ENCODE measurements around the gene FZD2. TPM values are rescaled to one million over a fixed set of nuclear protein-coding genes. Genes with fewer than 3 reads are reported as not detected.

Gene FZD2
- total and polyA plus RNA-seq, 9 of the 15 experiments (the other 6 are each of a cell fraction or from before 2014, with no cell fraction given), result 0.03 to 4.5 (median 1.1) TPM; not detected in 1

- TF ChIP-seq ESRRA (IDR thresholded peaks at IDR 0.05; ENCODE audit: borderline replicate concordance, low read depth), result no peak
- peak; percentile 68 for TF ChIP-seq ZNF316 (IDR thresholded peaks at IDR 0.05)
- TF ChIP-seq THRA (IDR thresholded peaks at IDR 0.05), result no peak
- TF ChIP-seq, protein P1, sequence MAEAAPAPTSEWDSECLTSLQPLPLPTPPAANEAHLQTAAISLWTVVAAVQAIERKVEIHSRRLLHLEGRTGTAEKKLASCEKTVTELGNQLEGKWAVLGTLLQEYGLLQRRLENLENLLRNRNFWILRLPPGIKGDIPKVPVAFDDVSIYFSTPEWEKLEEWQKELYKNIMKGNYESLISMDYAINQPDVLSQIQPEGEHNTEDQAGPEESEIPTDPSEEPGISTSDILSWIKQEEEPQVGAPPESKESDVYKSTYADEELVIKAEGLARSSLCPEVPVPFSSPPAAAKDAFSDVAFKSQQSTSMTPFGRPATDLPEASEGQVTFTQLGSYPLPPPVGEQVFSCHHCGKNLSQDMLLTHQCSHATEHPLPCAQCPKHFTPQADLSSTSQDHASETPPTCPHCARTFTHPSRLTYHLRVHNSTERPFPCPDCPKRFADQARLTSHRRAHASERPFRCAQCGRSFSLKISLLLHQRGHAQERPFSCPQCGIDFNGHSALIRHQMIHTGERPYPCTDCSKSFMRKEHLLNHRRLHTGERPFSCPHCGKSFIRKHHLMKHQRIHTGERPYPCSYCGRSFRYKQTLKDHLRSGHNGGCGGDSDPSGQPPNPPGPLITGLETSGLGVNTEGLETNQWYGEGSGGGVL (CRISPR knock-in tag; IDR thresholded peaks at IDR 0.05), result no peak
- TF ChIP-seq, protein P2, sequence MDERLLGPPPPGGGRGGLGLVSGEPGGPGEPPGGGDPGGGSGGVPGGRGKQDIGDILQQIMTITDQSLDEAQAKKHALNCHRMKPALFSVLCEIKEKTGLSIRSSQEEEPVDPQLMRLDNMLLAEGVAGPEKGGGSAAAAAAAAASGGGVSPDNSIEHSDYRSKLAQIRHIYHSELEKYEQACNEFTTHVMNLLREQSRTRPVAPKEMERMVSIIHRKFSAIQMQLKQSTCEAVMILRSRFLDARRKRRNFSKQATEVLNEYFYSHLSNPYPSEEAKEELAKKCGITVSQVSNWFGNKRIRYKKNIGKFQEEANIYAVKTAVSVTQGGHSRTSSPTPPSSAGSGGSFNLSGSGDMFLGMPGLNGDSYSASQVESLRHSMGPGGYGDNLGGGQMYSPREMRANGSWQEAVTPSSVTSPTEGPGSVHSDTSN (CRISPR knock-in tag; IDR thresholded peaks at IDR 0.05; ENCODE audit: low read depth), result no peak
- TF ChIP-seq, protein P2 (tag; conservative IDR thresholded peaks at IDR 0.05; ENCODE audit: low read depth), result no peak
- TF ChIP-seq SP1 (CRISPR knock-in tag; IDR thresholded peaks at IDR 0.05), result no peak
- TF ChIP-seq THRAP3 (IDR thresholded peaks at IDR 0.05; ENCODE audit: borderline replicate concordance), result no peak
- no peak for TF ChIP-seq PRMT5 (CRISPR knock-in tag; IDR thresholded peaks at IDR 0.05)
- TF ChIP-seq ZBTB1 (CRISPR knock-in tag; IDR thresholded peaks at IDR 0.05; ENCODE audit: borderline replicate concordance, low read depth), result no peak
- TF ChIP-seq GTF2A2 (tag; IDR thresholded peaks at IDR 0.05), result no peak
- TF ChIP-seq ZNF140 (CRISPR knock-in tag; IDR thresholded peaks at IDR 0.05), result no peak
- TF ChIP-seq PPARD (CRISPR knock-in tag; IDR thresholded peaks at IDR 0.05), result no peak
- TF ChIP-seq ZNF41 (CRISPR knock-in tag; conservative IDR thresholded peaks at IDR 0.05), result no peak
- TF ChIP-seq ZNF444 (CRISPR knock-in tag; IDR thresholded peaks at IDR 0.05), result no peak
- 0 out of 2 replicates have a peak, but pooled peaks have one; percentile 27 for TF ChIP-seq ZNF766 (CRISPR knock-in tag; conservative IDR thresholded peaks at IDR 0.05)
- TF ChIP-seq PML (IDR thresholded peaks at IDR 0.05; ENCODE audit: low read length), result no peak
- no peak for TF ChIP-seq MEIS2 (IDR thresholded peaks at IDR 0.05; ENCODE audit: partially characterized antibody)
- peak; percentile 16; the same call in 1 of the 2 replicates for TF ChIP-seq ATF7 (IDR thresholded peaks at IDR 0.05)
- no peak for TF ChIP-seq SAFB (IDR thresholded peaks at IDR 0.05; ENCODE audit: borderline replicate concordance, low read depth, low read length)
- no peak for TF ChIP-seq PTBP1 (IDR thresholded peaks at IDR 0.05; ENCODE audit: low read depth, low read length)
Observed at GRCh38 chr17:44546671-44547606, 10.3 kb upstream of the FZD2 start (continued).

Measured in K562 (cell line).